ENCODE results near the gene TRAPPC12.

Gene TRAPPC12

GRCh38 chr2:3405876-3406275 is 26.4 kb downstream of the TRAPPC12 start:
- no peak for DNase-seq
- Histone ChIP-seq H3K9me3 (no peaks in the 10 kb centered on the region), H3K36me3 (peaks cover 28% of the 10 kb centered on the region), H3K4me3 (ENCODE audit: low read depth, low read length) (no peak overlapping the region), H3K27me3 (no peaks in the 10 kb centered on the region), H3K4me1 (no peaks in the 10 kb centered on the region)
- no peak for TF ChIP-seq CTCF (IDR thresholded peaks at IDR 0.05; ENCODE audit: low read depth, low read length)

- no peak for TF ChIP-seq CTCF (IDR thresholded peaks at IDR 0.05; ENCODE audit: low read depth, low read length)
- Histone ChIP-seq H3K27me3 (no peaks in the 10 kb centered on the region), H3K4me1 (no peaks in the 10 kb centered on the region), H3K4me3 (ENCODE audit: low read depth, low read length) (no peak overlapping the region), H3K36me3 (peaks cover 22% of the 10 kb centered on the region), H3K9me3 (no peaks in the 10 kb centered on the region)
- no peak for DNase-seq
These were observed 27.0 kb downstream of the TRAPPC12 start for GRCh38 chr2:3406501-3406900.

GRCh38 chr2:3408781-3409180 is 29.3 kb downstream of the TRAPPC12 start:
- Histone ChIP-seq H3K36me3 (peaks cover 3% of the 10 kb centered on the region), H3K27me3 (no peaks in the 10 kb centered on the region), H3K4me1 (no peaks in the 10 kb centered on the region), H3K9me3 (no peaks in the 10 kb centered on the region), H3K4me3 (ENCODE audit: low read depth, low read length) (no peak overlapping the region)
- DNase-seq, result no peak
- TF ChIP-seq CTCF (IDR thresholded peaks at IDR 0.05; ENCODE audit: low read depth, low read length), result no peak

- no peak overlapping the region for H3K4me3 ChIP-seq (ENCODE audit: low read depth, low read length)
- no peak for DNase-seq
- H3K27me3 ChIP-seq, result no peaks in the 10 kb centered on the region
- no peak for TF ChIP-seq CTCF (IDR thresholded peaks at IDR 0.05; ENCODE audit: low read depth, low read length)
- H3K36me3 ChIP-seq, result peaks cover 5% of the 10 kb centered on the region
- no peaks in the 10 kb centered on the region for H3K4me1 ChIP-seq
- no peaks in the 10 kb centered on the region for H3K9me3 ChIP-seq
These were observed 30.2 kb downstream of the TRAPPC12 start for GRCh38 chr2:3409627-3410170.

- Histone ChIP-seq H3K4me3 (ENCODE audit: low read depth, low read length) (no peak overlapping the region), H3K9me3 (no peaks in the 10 kb centered on the region), H3K4me1 (no peaks in the 10 kb centered on the region), H3K36me3 (peaks cover 8% of the 10 kb centered on the region), H3K27me3 (no peaks in the 10 kb centered on the region)
- no peak for DNase-seq
- no peak for TF ChIP-seq CTCF (IDR thresholded peaks at IDR 0.05; ENCODE audit: low read depth, low read length)
These were observed 31.6 kb downstream of the TRAPPC12 start for GRCh38 chr2:3411103-3411502.

GRCh38 chr2:3413697-3414096 is 34.2 kb downstream of the TRAPPC12 start:
- Histone ChIP-seq H3K9me3 (no peaks in the 10 kb centered on the region), H3K4me3 (ENCODE audit: low read depth, low read length) (no peak overlapping the region), H3K36me3 (peaks cover 5% of the 10 kb centered on the region), H3K4me1 (no peaks in the 10 kb centered on the region), H3K27me3 (no peaks in the 10 kb centered on the region)
- no peak for DNase-seq
- TF ChIP-seq CTCF (IDR thresholded peaks at IDR 0.05; ENCODE audit: low read depth, low read length), result no peak
